ENCODE data around the gene ACER3.

Gene ACER3

GRCh38 chr11:77071077-77071476, 210.4 kb downstream of the ACER3 start:
- TF ChIP-seq, protein P1, sequence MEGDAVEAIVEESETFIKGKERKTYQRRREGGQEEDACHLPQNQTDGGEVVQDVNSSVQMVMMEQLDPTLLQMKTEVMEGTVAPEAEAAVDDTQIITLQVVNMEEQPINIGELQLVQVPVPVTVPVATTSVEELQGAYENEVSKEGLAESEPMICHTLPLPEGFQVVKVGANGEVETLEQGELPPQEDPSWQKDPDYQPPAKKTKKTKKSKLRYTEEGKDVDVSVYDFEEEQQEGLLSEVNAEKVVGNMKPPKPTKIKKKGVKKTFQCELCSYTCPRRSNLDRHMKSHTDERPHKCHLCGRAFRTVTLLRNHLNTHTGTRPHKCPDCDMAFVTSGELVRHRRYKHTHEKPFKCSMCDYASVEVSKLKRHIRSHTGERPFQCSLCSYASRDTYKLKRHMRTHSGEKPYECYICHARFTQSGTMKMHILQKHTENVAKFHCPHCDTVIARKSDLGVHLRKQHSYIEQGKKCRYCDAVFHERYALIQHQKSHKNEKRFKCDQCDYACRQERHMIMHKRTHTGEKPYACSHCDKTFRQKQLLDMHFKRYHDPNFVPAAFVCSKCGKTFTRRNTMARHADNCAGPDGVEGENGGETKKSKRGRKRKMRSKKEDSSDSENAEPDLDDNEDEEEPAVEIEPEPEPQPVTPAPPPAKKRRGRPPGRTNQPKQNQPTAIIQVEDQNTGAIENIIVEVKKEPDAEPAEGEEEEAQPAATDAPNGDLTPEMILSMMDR (IDR thresholded peaks at IDR 0.05; ENCODE audit: unreplicated experiment in 3 of 3): no peak
- H3K4me3 Mint-ChIP-seq: no peak overlapping the region
- H3K27ac Mint-ChIP-seq: peak overlapping the region in 1 of 3 experiments; percentile 15
- H3K9me3 Mint-ChIP-seq: no peaks in the 10 kb centered on the region
- no peaks in the 10 kb centered on the region for H3K27me3 Mint-ChIP-seq (ENCODE audit: low read depth)
- no peaks in the 10 kb centered on the region for H3K36me3 Mint-ChIP-seq (ENCODE audit: low read depth)
- peaks cover 39% of the 10 kb centered on the region for H3K4me1 Mint-ChIP-seq

DNA sequence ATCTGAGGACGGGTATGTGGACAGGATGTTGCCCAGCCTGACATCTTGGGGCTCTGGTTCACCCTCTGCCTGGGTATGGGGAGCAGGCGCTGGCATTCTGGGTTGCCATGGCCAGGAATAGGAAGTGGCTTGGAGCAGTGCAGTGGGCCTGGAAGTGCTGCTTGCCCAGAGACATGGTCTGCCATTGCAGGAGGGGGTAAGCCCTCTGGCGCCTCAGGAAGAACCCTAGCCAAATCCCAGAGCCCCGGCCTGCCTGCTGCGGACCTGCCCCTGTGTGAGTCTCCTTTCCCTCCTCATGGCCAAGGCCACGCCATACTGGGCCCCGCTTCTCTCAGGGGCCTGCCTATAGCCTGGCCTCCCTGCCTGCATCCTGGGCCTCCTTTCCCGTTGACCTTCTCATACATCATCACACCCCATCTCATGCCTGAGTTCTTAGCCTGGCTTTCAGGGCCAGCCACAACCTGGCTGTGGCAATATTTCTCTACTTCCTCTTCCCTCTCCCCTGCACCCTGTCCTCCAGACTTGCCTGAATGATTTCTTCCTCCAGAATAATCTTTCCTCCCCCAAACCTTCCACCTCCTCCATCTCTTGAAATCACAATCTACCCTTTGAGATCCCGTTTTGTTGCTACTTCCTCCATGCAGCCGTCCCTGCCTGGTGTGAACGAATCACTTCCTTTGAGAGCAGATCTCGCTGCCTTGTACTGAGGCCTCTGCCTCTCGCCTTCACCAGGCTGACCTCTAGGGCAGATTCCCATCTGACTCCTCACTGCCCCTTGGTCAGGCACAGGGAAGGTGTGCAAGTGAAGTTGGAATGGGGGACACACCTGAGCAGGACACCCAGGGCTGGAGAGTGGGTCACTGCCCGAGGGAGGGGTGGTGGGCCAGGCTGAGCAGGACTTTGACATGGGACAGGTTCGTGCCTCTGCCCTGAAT, 211.2 kb downstream of the ACER3 start:
- no peaks in the 10 kb centered on the region for H3K9me3 Mint-ChIP-seq
- H3K4me1 Mint-ChIP-seq: peaks cover 44% of the 10 kb centered on the region
- H3K4me3 Mint-ChIP-seq: peak overlapping the region in 1 of 3 experiments; percentile 1
- H3K27me3 Mint-ChIP-seq (ENCODE audit: low read depth): no peaks in the 10 kb centered on the region
- peak overlapping the region in 2 of 3 experiments; percentile 9 to 93 for H3K27ac Mint-ChIP-seq
- H3K36me3 Mint-ChIP-seq (ENCODE audit: low read depth): no peaks in the 10 kb centered on the region
- TF ChIP-seq, protein P1 (IDR thresholded peaks at IDR 0.05; ENCODE audit: unreplicated experiment in 3 of 3): no peak

- Mint-ChIP-seq H3K9me3 (peaks cover under 1% of the 10 kb centered on the region), H3K4me3 (peak overlapping the region; percentile 20 to 53 (median 33)), H3K4me1 (peaks cover 38% of the 10 kb centered on the region), H3K27ac (peak overlapping the region; percentile 91 to 98 (median 93)), H3K36me3 (ENCODE audit: low read depth) (no peaks in the 10 kb centered on the region), H3K27me3 (ENCODE audit: low read depth) (no peaks in the 10 kb centered on the region)
- TF ChIP-seq, protein P1 (IDR thresholded peaks at IDR 0.05; ENCODE audit: unreplicated experiment in 3 of 3): no peak
Observed at GRCh38 chr11:77072851-77073327, 212.2 kb downstream of the ACER3 start.

DNA sequence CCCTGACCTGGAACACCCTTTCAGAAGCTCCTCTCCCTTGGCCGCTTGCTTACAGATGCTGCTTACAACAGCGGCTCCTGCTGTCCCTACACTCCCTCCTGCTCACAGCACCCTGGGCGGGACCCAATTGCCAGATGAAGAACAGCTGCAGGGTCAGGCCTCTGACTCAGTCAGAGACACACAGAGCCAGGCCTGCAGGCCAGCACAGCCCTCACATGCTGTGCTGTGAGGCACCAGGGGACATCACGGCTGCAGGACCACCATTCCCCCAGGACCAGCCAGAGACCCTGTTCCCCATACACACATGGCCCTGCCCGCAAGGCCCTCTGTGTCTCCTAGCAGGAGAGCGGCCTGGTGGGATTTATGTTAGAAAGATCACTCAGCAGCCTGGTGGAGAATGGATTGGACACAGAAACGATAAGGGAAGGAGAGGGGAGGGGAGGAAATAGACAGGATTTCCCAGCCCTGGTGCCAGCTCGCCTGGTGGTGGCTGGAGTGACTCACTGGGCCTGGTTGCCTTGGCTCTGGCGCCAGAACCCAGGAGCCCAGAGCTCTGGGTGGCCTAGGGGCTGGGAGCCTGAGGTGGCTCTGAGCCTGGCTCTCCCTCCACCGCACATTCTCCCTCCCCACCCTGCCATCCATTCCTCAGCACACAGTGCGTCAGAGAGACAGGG, 212.7 kb downstream of the ACER3 start:
- TF ChIP-seq, protein P1 (IDR thresholded peaks at IDR 0.05; ENCODE audit: unreplicated experiment in 3 of 3): peak; percentile 35 to 50 (median 42)
- Mint-ChIP-seq H3K27me3 (ENCODE audit: low read depth) (no peaks in the 10 kb centered on the region), H3K4me1 (peaks cover 38% of the 10 kb centered on the region), H3K27ac (peak overlapping the region; percentile 91 to 98 (median 93)), H3K9me3 (peaks cover 5% of the 10 kb centered on the region), H3K4me3 (peak overlapping the region; percentile 20 to 53 (median 33)), H3K36me3 (ENCODE audit: low read depth) (no peaks in the 10 kb centered on the region)

DNA sequence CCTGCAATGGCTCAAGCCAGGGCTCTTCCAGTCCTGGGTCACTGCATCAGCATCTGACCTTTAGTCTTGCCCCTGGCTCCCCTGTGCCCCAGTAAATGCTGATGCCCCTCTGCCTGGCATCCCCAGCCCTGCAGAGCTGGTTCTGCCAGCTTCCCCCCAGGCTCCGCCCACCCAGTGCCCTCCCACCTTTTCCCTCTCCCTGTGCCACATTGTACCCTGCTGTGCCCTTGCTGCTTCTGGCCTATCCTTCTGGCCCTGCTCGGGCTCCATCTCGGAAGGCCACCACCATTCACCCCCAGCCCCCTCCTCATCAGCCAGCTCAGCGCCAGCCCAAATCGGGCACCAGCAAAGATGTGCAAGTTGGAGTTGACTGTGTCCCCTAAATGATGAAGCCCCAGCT, 213.5 kb downstream of the ACER3 start:
- no peak overlapping the region for H3K4me3 Mint-ChIP-seq
- H3K9me3 Mint-ChIP-seq: peaks cover 8% of the 10 kb centered on the region
- H3K36me3 Mint-ChIP-seq (ENCODE audit: low read depth): peaks cover 7% of the 10 kb centered on the region
- TF ChIP-seq, protein P1 (IDR thresholded peaks at IDR 0.05; ENCODE audit: unreplicated experiment in 3 of 3): no peak
- no peaks in the 10 kb centered on the region for H3K27me3 Mint-ChIP-seq (ENCODE audit: low read depth)
- peak overlapping the region in 1 of 3 experiments; percentile 93 for H3K27ac Mint-ChIP-seq
- H3K4me1 Mint-ChIP-seq: peaks cover 33% of the 10 kb centered on the region

Measured in nephron (organoid).